IPS DF 6.9 (cell line): ENCODE measurements around the gene FNIP2.
"Not testable (repeated sequence)": the region's sequence is repeated elsewhere in the genome, so short reads cannot be mapped to it uniquely, and the experiment has no call there.

Experiments used
- DNase-seq: peaks from one replicate; pipeline ENCODE4 v3.0.0-alpha.2; 2013; ENCODE audit warnings: low read depth, low spot score
- H3K27ac ChIP-seq: one replicate; pipeline ENCODE4 v1.5.1; 2013; ENCODE audit warnings: low read length, control low read depth
- H3K27me3 ChIP-seq: 2 replicates; pipeline ENCODE4 v1.6.1; 2013; ENCODE audit warnings: mild to moderate bottlenecking, low read length; ENCODE audit not compliant: control insufficient read depth, insufficient read depth
- H3K36me3 ChIP-seq: 2 replicates; pipeline ENCODE4 v1.6.1; 2013; ENCODE audit warnings: low read length; ENCODE audit not compliant: control insufficient read depth, insufficient read depth
- H3K4me1 ChIP-seq: 2 replicates; pipeline ENCODE4 v1.6.1; 2013; ENCODE audit warnings: low read length; ENCODE audit not compliant: control insufficient read depth, insufficient read depth
- H3K4me3 ChIP-seq: 2 replicates; pipeline ENCODE4 v1.5.1; 2013; ENCODE audit warnings: mild to moderate bottlenecking, low read length
- H3K9me3 ChIP-seq: 2 replicates; pipeline ENCODE4 v1.6.1; 2013; ENCODE audit warnings: low read length, inconsistent platforms; ENCODE audit not compliant: control insufficient read depth, insufficient read depth
- WGBS: extraction: QIAGEN DNeasy Blood & Tissue Kit; methylation state at CpG from one replicate; pipeline ENCODE4 v1.1.7; 2013; ENCODE audit warnings: mixed read lengths, missing lambda C conversion rate; ENCODE audit not compliant: insufficient read length, insufficient coverage; 5-methylcytosine and 5-hydroxymethylcytosine counted together

The FNIP2 gene

GRCh38 chr4:158802914-158803313, 34.1 kb downstream of the FNIP2 start:
- H3K9me3 ChIP-seq: no peaks in the 10 kb centered on the region
- H3K27ac ChIP-seq: no peak overlapping the region
- WGBS: no CpG with 5 or more reads among the region's 1 CpG
- no peaks in the 10 kb centered on the region for H3K36me3 ChIP-seq
- H3K4me3 ChIP-seq: no peak overlapping the region
- no peaks in the 10 kb centered on the region for H3K4me1 ChIP-seq
- H3K27me3 ChIP-seq: no peaks in the 10 kb centered on the region
- no peak for DNase-seq

- no peaks in the 10 kb centered on the region for H3K9me3 ChIP-seq
- H3K4me1 ChIP-seq: no peaks in the 10 kb centered on the region
- no peaks in the 10 kb centered on the region for H3K36me3 ChIP-seq
- H3K27ac ChIP-seq: no peak overlapping the region
- no peak overlapping the region for H3K4me3 ChIP-seq
- WGBS: no CpG with 5 or more reads among the region's 10 CpGs
- DNase-seq: no peak
- no peaks in the 10 kb centered on the region for H3K27me3 ChIP-seq
Observed at GRCh38 chr4:158805635-158806471, 37.0 kb downstream of the FNIP2 start.

DNA sequence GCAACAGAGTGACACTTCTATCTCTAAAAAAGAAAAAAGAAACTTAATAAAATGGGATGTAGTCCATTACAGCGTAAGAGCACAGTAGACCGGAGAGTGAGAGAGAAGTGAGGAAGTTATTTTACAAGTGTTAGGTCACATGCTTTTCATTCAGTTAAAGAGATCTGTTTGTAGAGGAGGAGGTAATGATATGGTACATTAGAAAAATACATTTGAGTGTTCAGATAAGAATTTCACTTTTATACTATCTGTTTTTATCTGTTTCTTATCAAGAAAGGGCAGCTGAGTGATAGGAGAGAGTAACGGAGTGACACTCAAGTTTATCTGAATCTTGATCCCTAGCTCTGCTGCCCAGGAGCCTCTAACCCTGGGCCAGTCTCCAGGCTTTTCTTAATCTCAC, 38.9 kb downstream of the FNIP2 start:
- H3K4me1 ChIP-seq: no peaks in the 10 kb centered on the region
- H3K27ac ChIP-seq: no peak overlapping the region
- WGBS: no CpG with 5 or more reads among the region's 3 CpGs
- H3K4me3 ChIP-seq: no peak overlapping the region
- H3K9me3 ChIP-seq: no peaks in the 10 kb centered on the region
- no peaks in the 10 kb centered on the region for H3K27me3 ChIP-seq
- H3K36me3 ChIP-seq: no peaks in the 10 kb centered on the region
- DNase-seq: no peak

DNA sequence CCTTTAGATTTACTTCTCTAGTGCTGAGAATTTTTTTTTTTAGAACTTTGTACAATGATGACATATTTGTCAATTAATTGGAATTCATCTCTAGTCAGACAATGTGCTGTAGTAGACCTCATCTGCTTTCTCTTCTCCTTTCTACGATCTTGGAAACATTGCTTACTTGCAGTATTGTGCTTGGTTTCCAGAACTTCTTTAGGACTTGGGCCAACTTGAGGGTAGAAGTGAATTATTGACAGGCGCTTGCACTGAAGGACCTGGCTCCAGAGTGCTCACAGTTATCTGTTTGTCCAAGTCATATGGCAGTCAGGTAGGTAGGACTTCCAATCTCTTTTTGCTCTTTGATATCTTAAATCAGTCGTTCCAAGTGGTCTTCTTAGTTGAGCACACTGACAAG, 39.6 kb downstream of the FNIP2 start:
- Histone ChIP-seq H3K36me3 (no peaks in the 10 kb centered on the region), H3K4me1 (no peaks in the 10 kb centered on the region), H3K27ac (no peak overlapping the region), H3K27me3 (no peaks in the 10 kb centered on the region), H3K4me3 (no peak overlapping the region), H3K9me3 (no peaks in the 10 kb centered on the region)
- no CpG with 5 or more reads among the region's 3 CpGs for WGBS
- no peak for DNase-seq

DNA sequence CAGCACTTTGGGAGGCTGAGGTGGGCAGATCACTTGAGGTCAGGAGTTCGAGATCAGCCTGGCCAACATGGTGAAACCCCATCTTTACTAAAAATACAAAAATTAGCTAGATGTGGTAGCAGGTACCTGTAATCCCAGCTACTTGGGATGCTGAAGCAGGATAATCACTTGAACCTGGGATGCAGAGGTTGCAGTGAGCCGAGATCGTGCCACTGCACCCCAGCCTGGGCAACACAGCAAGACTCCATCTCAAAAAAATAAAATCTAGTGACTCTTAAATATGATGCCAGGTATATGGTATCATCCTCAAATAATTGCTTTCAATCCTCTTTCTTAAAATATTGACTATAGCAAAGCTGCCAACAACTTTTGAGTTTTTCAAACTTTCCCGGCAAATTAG, 40.4 kb downstream of the FNIP2 start:
- WGBS: no CpG with 5 or more reads among the region's 4 CpGs
- not testable (repeated sequence) for H3K27ac ChIP-seq, H3K4me3 ChIP-seq, H3K9me3 ChIP-seq, DNase-seq, H3K36me3 ChIP-seq, H3K27me3 ChIP-seq, H3K4me1 ChIP-seq

- no peak for DNase-seq
- Histone ChIP-seq H3K27ac (no peak overlapping the region), H3K4me3 (no peak overlapping the region), H3K36me3 (no peaks in the 10 kb centered on the region), H3K4me1 (no peaks in the 10 kb centered on the region), H3K9me3 (no peaks in the 10 kb centered on the region), H3K27me3 (no peaks in the 10 kb centered on the region)
- no CpG with 5 or more reads among the region's 6 CpGs for WGBS
Observed at GRCh38 chr4:158809611-158810486, 41.0 kb downstream of the FNIP2 start.

DNA sequence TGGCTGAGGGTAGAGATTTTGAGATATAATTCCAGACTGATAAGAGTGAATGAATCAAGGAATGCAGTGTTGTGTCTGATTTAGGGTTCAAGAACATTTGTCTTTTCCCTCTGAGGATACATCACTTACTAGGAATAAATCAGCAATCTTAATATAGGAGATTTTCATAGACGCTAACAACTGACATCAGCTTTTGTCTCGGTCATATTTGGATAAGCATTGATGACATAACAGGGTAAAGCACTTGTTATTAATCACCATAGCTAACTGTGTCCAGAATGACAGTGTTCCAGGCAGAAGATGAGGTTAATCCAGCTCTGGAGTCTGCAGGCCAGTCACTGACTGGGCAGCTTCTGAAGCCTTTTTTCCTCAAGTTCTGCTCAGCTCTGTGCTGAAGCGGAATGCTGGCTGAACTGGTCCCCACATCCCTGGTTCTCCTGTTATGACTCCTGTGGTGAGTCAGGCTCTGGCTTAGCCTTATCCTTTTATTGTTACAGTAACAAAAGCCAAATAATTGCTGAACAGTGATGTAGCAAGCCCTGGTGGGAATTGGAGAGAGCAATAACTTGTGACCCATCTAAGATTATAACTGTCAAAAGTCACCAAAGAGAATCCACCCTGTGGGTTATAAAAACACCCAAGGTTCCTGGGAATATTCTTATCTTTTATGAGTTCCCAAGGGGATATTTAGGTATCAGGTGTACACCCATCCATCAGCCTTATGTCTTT, 41.8 kb downstream of the FNIP2 start:
- no peaks in the 10 kb centered on the region for H3K4me1 ChIP-seq
- WGBS: no CpG with 5 or more reads among the region's 3 CpGs
- H3K27me3 ChIP-seq: no peaks in the 10 kb centered on the region
- no peak overlapping the region for H3K27ac ChIP-seq
- H3K36me3 ChIP-seq: no peaks in the 10 kb centered on the region
- no peak overlapping the region for H3K4me3 ChIP-seq
- no peak for DNase-seq
- no peaks in the 10 kb centered on the region for H3K9me3 ChIP-seq

DNA sequence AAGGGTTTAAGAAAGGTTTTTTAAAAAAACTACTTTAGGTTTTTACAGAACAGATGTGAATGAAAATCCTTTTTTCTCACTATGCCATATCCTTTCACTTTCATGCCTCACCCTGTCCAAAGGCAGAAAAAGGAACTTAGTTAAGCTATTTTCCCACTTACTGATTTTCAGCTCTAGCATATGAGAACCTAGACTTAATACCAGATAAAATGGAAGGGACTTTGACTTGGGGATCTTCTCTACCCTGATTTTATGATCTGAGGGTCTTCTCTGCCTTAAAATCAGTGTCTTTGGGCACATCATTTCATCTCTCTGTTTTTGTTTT, 42.4 kb downstream of the FNIP2 start:
- H3K27ac ChIP-seq: no peak overlapping the region
- no peak overlapping the region for H3K4me3 ChIP-seq

DNA sequence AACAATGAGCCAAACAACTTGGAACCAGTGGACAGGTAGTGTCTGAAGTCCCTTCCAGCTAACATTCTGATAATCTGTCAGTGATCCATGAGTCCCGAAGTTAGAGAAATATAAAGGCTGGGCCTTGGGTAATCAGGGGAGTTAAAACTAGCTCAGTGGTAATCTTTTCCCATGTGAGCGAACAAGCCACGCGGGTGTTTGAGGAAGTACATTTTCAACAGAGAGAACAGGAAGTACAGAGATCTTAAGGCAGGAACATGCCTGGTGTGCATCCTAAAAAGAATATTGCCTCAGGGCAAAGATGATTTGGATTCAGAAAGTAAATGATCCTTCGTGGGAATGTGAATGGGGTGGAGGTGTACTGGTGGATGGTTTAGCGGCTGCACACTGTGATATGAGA, 42.9 kb downstream of the FNIP2 start:
- Histone ChIP-seq H3K36me3 (no peaks in the 10 kb centered on the region), H3K27ac (no peak overlapping the region), H3K27me3 (no peaks in the 10 kb centered on the region), H3K9me3 (no peaks in the 10 kb centered on the region), H3K4me3 (no peak overlapping the region), H3K4me1 (no peaks in the 10 kb centered on the region)
- no peak for DNase-seq
- WGBS: no CpG with 5 or more reads among the region's 6 CpGs

More for the DNA sequence above, 42.4 kb downstream of the FNIP2 start:
- no peaks in the 10 kb centered on the region for H3K4me1 ChIP-seq
- DNase-seq: no peak
- no peaks in the 10 kb centered on the region for H3K36me3 ChIP-seq
- no peaks in the 10 kb centered on the region for H3K27me3 ChIP-seq
- H3K9me3 ChIP-seq: no peaks in the 10 kb centered on the region

DNA sequence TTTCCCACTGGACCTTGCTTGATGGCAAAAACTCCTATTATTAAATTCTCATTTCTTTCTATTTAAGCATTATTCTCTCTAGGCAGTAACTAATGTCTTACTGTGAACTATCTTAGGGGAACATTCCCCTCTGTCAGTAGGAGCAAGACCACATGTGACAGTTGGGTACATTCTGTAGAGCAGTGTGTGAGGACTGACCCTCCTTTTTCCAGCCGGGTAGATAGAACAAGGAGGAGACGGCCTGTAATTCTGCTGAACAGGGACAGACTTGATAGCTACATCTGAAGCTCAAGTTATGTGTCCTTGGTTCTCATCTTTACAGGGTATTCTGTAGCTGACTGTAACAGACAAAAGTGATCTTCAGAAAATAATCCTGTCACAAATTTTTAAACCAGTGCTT, 43.3 kb downstream of the FNIP2 start:
- Histone ChIP-seq H3K4me1 (no peaks in the 10 kb centered on the region), H3K4me3 (no peak overlapping the region), H3K9me3 (no peaks in the 10 kb centered on the region), H3K27ac (no peak overlapping the region), H3K36me3 (no peaks in the 10 kb centered on the region), H3K27me3 (no peaks in the 10 kb centered on the region)
- WGBS: no CpG with 5 or more reads among the region's 2 CpGs
- no peak for DNase-seq
